GM12892 (cell line): ENCODE measurements around the gene KLK11. TPM values are rescaled to one million over a fixed set of nuclear protein-coding genes. Genes with fewer than 3 reads are reported as not detected.

Experiments used
- DNase-seq: peaks from one replicate; pipeline ENCODE4 v3.0.0; 2011; ENCODE audit not compliant: insufficient read length
- FAIRE-seq: peaks from 2 replicates; lab custom pipeline; 2011; peaks lifted over from hg19 to GRCh38; lab: Jason Lieb, UNC
- POLR2A ChIP-seq: IDR thresholded peaks from 2 replicates; pipeline ENCODE4 v1.6.1; 2011; ENCODE audit warnings: low read depth, low read length, control low read depth
- POLR2AphosphoS5 ChIP-seq: IDR thresholded peaks from 2 replicates; pipeline ENCODE4 v1.6.1; 2011; ENCODE audit warnings: low read depth, low read length, control low read depth
- TAF1 ChIP-seq: IDR thresholded peaks from 2 replicates; pipeline ENCODE4 v1.6.1; 2011; ENCODE audit warnings: low read depth, mild to moderate bottlenecking, control low read depth, low read length, borderline replicate concordance
- polyA plus RNA-seq: library from polyadenylated mRNA; unstranded; fragments of >200 nt; gene quantifications from one replicate; pipeline ENCODE4 v1.2.1, GENCODE V29; 2012; ENCODE audit warnings: missing spikeins, inconsistent platforms; ENCODE audit not compliant: missing spikeins

Gene KLK11
- polyA plus RNA-seq = not detected

GRCh38 chr19:51026554-51026831 is at the start of gene KLK11:
Gene KLK11, minus strand, starts transcription at chr19:51026616. Its CDS starts 985 bp downstream, at chr19:51025631.
- DNase-seq = no peak
- no peak for FAIRE-seq
- TF ChIP-seq POLR2AphosphoS5 = no peak

- no peak for TF ChIP-seq POLR2A
- no peak for TF ChIP-seq POLR2AphosphoS5
- TF ChIP-seq TAF1 = no peak
- DNase-seq (no peak), FAIRE-seq (no peak)
Measured at GRCh38 chr19:51075998-51076397, 49.6 kb upstream of the KLK11 start.

- TF ChIP-seq POLR2AphosphoS5 (no peak), POLR2A (no peak), TAF1 (no peak)
- FAIRE-seq (no peak), DNase-seq (no peak)
Measured at GRCh38 chr19:51071095-51071405, 44.6 kb upstream of the KLK11 start.

GRCh38 chr19:51070334-51071094 is 44.1 kb upstream of the KLK11 start:
- FAIRE-seq = no peak
- no peak for TF ChIP-seq TAF1
- TF ChIP-seq POLR2A = no peak
- no peak for TF ChIP-seq POLR2AphosphoS5
- DNase-seq = no peak

GRCh38 chr19:51066393-51067186 is 40.2 kb upstream of the KLK11 start:
- no peak for FAIRE-seq
- no peak for DNase-seq
- no peak for TF ChIP-seq TAF1
- TF ChIP-seq POLR2AphosphoS5 = no peak
- TF ChIP-seq POLR2A = no peak

GRCh38 chr19:51065221-51065960 is 39.0 kb upstream of the KLK11 start:
- FAIRE-seq = no peak
- TF ChIP-seq TAF1 (no peak), POLR2AphosphoS5 (no peak), POLR2A (no peak)
- no peak for DNase-seq

- FAIRE-seq = no peak
- no peak for TF ChIP-seq POLR2A
- TF ChIP-seq POLR2AphosphoS5 = no peak
- no peak for TF ChIP-seq TAF1
Measured at GRCh38 chr19:51064534-51065220, 38.3 kb upstream of the KLK11 start, which contains the start of gene KLK13. Gene KLK13, minus strand, starts transcription at chr19:51065092. Its CDS starts 25 bp downstream, at chr19:51065067.

GRCh38 chr19:51063664-51064063 is 37.2 kb upstream of the KLK11 start:
- FAIRE-seq (no peak), DNase-seq (no peak)
- TF ChIP-seq POLR2A (no peak), POLR2AphosphoS5 (no peak), TAF1 (no peak)

More at GRCh38 chr19:51064534-51065220, 38.3 kb upstream of the KLK11 start, which contains the start of gene KLK13:
- no peak for DNase-seq

GRCh38 chr19:51060973-51061372 is 34.6 kb upstream of the KLK11 start:
- TF ChIP-seq POLR2AphosphoS5 = no peak
- no peak for TF ChIP-seq TAF1
- no peak for TF ChIP-seq POLR2A
- FAIRE-seq = no peak
- DNase-seq = no peak

GRCh38 chr19:51060336-51060735 is 33.9 kb upstream of the KLK11 start:
- no peak for TF ChIP-seq TAF1
- TF ChIP-seq POLR2AphosphoS5 = no peak
- no peak for TF ChIP-seq POLR2A
- DNase-seq (no peak), FAIRE-seq (no peak)

- FAIRE-seq (no peak), DNase-seq (no peak)
- TF ChIP-seq POLR2AphosphoS5 = no peak
- TF ChIP-seq POLR2A = no peak
- TF ChIP-seq TAF1 = no peak
Measured at GRCh38 chr19:51059715-51060114, 33.3 kb upstream of the KLK11 start.
